ENCODE measurements around the gene BBX.

The BBX gene

GRCh38 chr3:107596639-107597038, 73.9 kb downstream of the BBX start:
- H3K27ac ChIP-seq = no peak overlapping the region
- TF ChIP-seq CTCF (IDR thresholded peaks at IDR 0.05) = no peak
- DNase-seq (ENCODE audit: low spot score) = no peak
- H3K4me3 ChIP-seq = no peak overlapping the region

GRCh38 chr3:107598926-107599771, 76.4 kb downstream of the BBX start:
- Histone ChIP-seq H3K4me3 (peak overlapping the region; percentile 65), H3K27ac (peak overlapping the region; percentile 66 to 81)
- TF ChIP-seq CTCF (IDR thresholded peaks at IDR 0.05) = no peak
- no peak for DNase-seq (ENCODE audit: low spot score)

- no peak for TF ChIP-seq CTCF (IDR thresholded peaks at IDR 0.05)
- DNase-seq (ENCODE audit: low spot score) = no peak
- Histone ChIP-seq H3K27ac (peak overlapping the region; percentile 66 to 81), H3K4me3 (peak overlapping the region; percentile 65)
Measured at GRCh38 chr3:107599772-107600145, 77.0 kb downstream of the BBX start.

GRCh38 chr3:107600780-107601179, 78.0 kb downstream of the BBX start:
- Histone ChIP-seq H3K27ac (no peak overlapping the region), H3K4me3 (no peak overlapping the region)
- no peak for TF ChIP-seq CTCF (IDR thresholded peaks at IDR 0.05)
- no peak for DNase-seq (ENCODE audit: low spot score)

GRCh38 chr3:107604057-107604822, 81.5 kb downstream of the BBX start:
- no peak overlapping the region for H3K4me3 ChIP-seq
- H3K27ac ChIP-seq = peak overlapping the region in 1 of 2 donors; percentile 3
- no peak for DNase-seq (ENCODE audit: low spot score)
- no peak for TF ChIP-seq CTCF (IDR thresholded peaks at IDR 0.05)

- H3K4me3 ChIP-seq = no peak overlapping the region
- no peak for DNase-seq (ENCODE audit: low spot score)
- no peak overlapping the region for H3K27ac ChIP-seq
- TF ChIP-seq CTCF (IDR thresholded peaks at IDR 0.05) = no peak
Measured at GRCh38 chr3:107611775-107612469, 89.2 kb downstream of the BBX start.

Data from coronary artery (tissue), 2 donors.